MCF 10A (cell line): ENCODE data around the gene KCNMA1. TPM values are rescaled to one million over a fixed set of nuclear protein-coding genes. Genes with fewer than 3 reads are reported as not detected.

Experiments
- BruUV-seq: library from RNA; stranded (reverse); fragments of 400-500 nt; replicated peaks from 2 replicates; lab custom pipeline; 2021; lab: Mats Ljungman, UMichigan
- CTCF ChIA-PET: fragments of 300-600 bp; sonication (Branson Sonifier 250); formaldehyde crosslinking; extraction: SDS; loops from one replicate; lab custom pipeline; 2021; ENCODE audit warnings: antibody characterized with exemption, inconsistent platforms; lab: Yijun Ruan, JAX
- POLR2A ChIA-PET: fragments of 300-600, 350-650 bp; sonication (Branson Sonifier 250); formaldehyde crosslinking; extraction: SDS; loops from one replicate; lab custom pipeline; 2020; ENCODE audit warnings: antibody characterized with exemption, inconsistent platforms; lab: Yijun Ruan, JAX
- DNase-seq: peaks from one replicate; pipeline ENCODE4 v3.0.0-alpha.2; 2018; ENCODE audit not compliant: unreplicated experiment
- H3K27ac Mint-ChIP-seq: one replicate; pipeline ENCODE4 v1.8.0; 2022; ENCODE audit warnings: mild to moderate bottlenecking, low read depth, mixed read lengths; ENCODE audit not compliant: unreplicated experiment
- H3K27me3 Mint-ChIP-seq: one replicate; pipeline ENCODE4 v1.8.0; 2022; ENCODE audit warnings: mixed read lengths; ENCODE audit not compliant: insufficient read depth, unreplicated experiment
- H3K36me3 Mint-ChIP-seq: one replicate; pipeline ENCODE4 v1.8.0; 2022; ENCODE audit warnings: mild to moderate bottlenecking, moderate library complexity, mixed read lengths; ENCODE audit not compliant: insufficient read depth, unreplicated experiment
- H3K4me1 Mint-ChIP-seq: one replicate; pipeline ENCODE4 v1.8.0; 2022; ENCODE audit warnings: mixed read lengths; ENCODE audit not compliant: insufficient read depth, unreplicated experiment
- H3K4me3 Mint-ChIP-seq: one replicate; pipeline ENCODE4 v1.8.0; 2022; ENCODE audit warnings: mild to moderate bottlenecking, moderate library complexity, mixed read lengths; ENCODE audit not compliant: unreplicated experiment
- H3K9me3 Mint-ChIP-seq: one replicate; pipeline ENCODE4 v1.8.0; 2022; ENCODE audit warnings: mixed read lengths; ENCODE audit not compliant: unreplicated experiment
- CTCF ChIP-seq: fragments of 200-600 bp; IDR thresholded peaks from one replicate; pipeline ENCODE4 v1.8.0; 2022; ENCODE audit warnings: antibody characterized with exemption, mild to moderate bottlenecking; ENCODE audit not compliant: unreplicated experiment
- intact Hi-C: fragments of 100-400 bp; cut with micrococcal nuclease; formaldehyde crosslinking; loops from 2 replicates; pipeline ENCODE4 v1.14.1; 2022
- total RNA-seq: library from RNA; stranded (reverse); gene quantifications from 2 replicates; pipeline ENCODE4 v1.2.3, GENCODE V29; 2022

The KCNMA1 gene
- total RNA-seq, 1 experiment from 2014 or later = 7.5 TPM

- BruUV-seq = no TSS peak
- no peaks in the 10 kb centered on the region for H3K9me3 Mint-ChIP-seq
- no peak overlapping the region for H3K4me3 Mint-ChIP-seq
- CTCF ChIA-PET = interaction anchor here (0.6 kb wide), 2 partner anchors 144 to 207 kb away, joined by 3 read pairs; no protein-coding TSS in a partner anchor
- no peak for TF ChIP-seq CTCF
- DNase-seq = no peak
- intact Hi-C loops = no loop called here
- H3K27ac Mint-ChIP-seq = no peak overlapping the region
- POLR2A ChIA-PET = no interaction called here
- H3K27me3 Mint-ChIP-seq = no peaks in the 10 kb centered on the region
- H3K4me1 Mint-ChIP-seq = no peaks in the 10 kb centered on the region
- no peaks in the 10 kb centered on the region for H3K36me3 Mint-ChIP-seq
Observed at GRCh38 chr10:77424257-77424656, 213.4 kb downstream of the KCNMA1 start.

DNA sequence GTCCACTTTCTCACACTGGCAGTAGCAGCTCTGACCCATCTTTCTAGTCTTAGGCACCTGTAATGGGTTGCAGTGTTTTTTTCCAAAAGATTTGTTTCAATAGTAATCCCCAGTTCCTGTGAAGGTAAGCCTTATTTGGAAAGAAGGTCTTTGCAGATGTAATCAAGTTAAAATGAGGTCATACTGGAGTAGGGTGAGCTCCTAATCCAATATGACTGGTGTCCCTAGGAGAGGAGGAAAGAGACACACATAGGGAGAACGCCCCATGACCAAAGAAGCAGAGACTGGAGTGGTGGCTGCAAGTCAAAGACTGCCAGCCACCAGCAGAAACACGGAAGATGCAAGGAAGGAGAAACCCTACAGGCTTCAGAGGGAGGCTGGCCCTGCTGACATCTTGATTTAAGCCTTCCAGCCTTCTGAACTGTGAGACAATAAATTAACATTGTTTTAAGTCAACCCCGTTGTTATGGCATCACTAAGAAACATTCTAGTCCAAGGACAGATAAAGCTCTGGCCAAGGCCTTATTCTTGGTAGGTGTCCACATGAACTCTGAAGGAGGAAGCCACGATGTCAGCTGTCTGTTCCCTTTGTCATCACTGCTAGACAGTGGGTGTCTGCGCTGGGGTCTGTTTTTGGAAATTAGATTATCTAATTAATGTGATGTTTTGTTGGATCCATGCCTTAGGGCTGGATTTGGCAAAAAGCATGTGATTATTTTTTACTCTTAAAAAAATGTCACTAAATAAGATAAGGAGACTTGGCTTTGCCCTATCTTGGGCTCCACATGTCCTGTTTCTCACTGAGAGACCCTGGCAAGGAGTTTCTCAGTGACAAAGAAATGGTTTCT, 214.9 kb downstream of the KCNMA1 start:
- CTCF ChIA-PET = interaction anchor here (1.0 kb wide), 1 partner anchor 8 kb away, joined by 3 read pairs; no protein-coding TSS in a partner anchor
- POLR2A ChIA-PET = interaction anchor here (0.7 kb wide), 1 partner anchor 228 kb away, joined by 3 read pairs; no protein-coding TSS in a partner anchor
- TF ChIP-seq CTCF = no peak
- H3K27me3 Mint-ChIP-seq = no peaks in the 10 kb centered on the region
- BruUV-seq = no TSS peak
- no peaks in the 10 kb centered on the region for H3K9me3 Mint-ChIP-seq
- intact Hi-C loops = no loop called here
- no peak overlapping the region for H3K27ac Mint-ChIP-seq
- no peaks in the 10 kb centered on the region for H3K4me1 Mint-ChIP-seq
- DNase-seq = no peak
- no peak overlapping the region for H3K4me3 Mint-ChIP-seq
- no peaks in the 10 kb centered on the region for H3K36me3 Mint-ChIP-seq

DNA sequence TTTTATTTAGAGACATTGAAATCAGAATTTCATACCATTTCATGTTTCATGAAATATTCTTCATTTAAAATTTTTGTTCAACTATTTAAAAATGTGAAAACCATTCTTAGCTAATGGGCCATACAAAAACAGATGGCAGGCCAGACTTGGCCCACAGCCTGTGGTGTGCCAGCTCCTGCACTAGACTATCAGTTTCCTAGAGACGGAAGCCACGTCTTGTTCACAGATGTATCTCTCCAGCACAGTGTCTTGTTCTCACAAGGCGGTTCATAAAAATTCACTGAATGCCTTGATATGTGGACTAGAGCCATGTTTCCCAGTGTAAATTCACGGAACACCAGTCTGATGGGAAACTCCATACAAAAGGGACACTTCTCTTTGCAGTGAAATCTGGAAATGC, 216.0 kb downstream of the KCNMA1 start:
- intact Hi-C loops = no loop called here
- Mint-ChIP-seq H3K36me3 (no peaks in the 10 kb centered on the region), H3K4me3 (no peak overlapping the region), H3K4me1 (peaks cover 8% of the 10 kb centered on the region), H3K27ac (no peak overlapping the region), H3K9me3 (no peaks in the 10 kb centered on the region), H3K27me3 (no peaks in the 10 kb centered on the region)
- no TSS peak for BruUV-seq
- CTCF ChIA-PET = no interaction called here
- no peak for DNase-seq
- TF ChIP-seq CTCF = no peak
- POLR2A ChIA-PET = no interaction called here

DNA sequence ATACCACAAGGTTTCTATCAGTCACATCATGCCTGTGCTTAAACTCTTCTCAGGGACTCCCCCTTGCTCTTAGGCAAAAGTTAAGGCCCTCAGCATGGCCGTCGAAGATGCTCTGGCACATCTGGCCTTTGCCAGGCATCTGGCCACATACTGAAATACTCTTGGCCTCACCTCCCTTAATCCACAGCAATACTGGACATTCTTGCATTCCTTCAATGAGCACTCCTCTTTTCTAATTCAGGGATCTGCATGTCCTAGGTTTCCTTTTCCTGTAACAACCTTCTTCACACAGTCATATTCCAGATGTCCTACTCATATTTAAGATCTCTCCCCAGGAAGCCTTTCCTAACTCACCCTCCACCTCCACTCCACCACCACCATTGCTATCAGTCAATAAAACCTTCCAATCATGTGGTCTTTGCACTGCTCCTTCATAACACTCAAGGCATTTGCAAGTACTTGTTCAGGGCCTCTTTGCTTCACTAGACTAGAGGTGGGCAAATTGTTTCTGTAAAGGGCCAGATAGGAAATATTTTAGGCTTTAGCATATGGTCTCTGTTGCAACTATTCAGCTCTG, 216.6 kb downstream of the KCNMA1 start:
- no peaks in the 10 kb centered on the region for H3K27me3 Mint-ChIP-seq
- BruUV-seq = no TSS peak
- POLR2A ChIA-PET = no interaction called here

More for the DNA sequence above, 216.6 kb downstream of the KCNMA1 start:
- Mint-ChIP-seq H3K9me3 (no peaks in the 10 kb centered on the region), H3K4me1 (peaks cover 13% of the 10 kb centered on the region), H3K27ac (no peak overlapping the region), H3K36me3 (no peaks in the 10 kb centered on the region), H3K4me3 (no peak overlapping the region)
- DNase-seq = no peak
- CTCF ChIA-PET = no interaction called here
- TF ChIP-seq CTCF = no peak
- intact Hi-C loops = no loop called here
